Activated B cell treated with CpG ODN at 0.5 μM for 24 hours (primary cell): ENCODE results near the gene PXK. TPM values are rescaled to one million over a fixed set of nuclear protein-coding genes. Genes with fewer than 3 reads are reported as not detected.

Experiments used
- ATAC-seq: fragments of 200-7000 bp; cut with Tn5 transposase; one replicate; pipeline ENCODE4 v1.10.0; 2021; ENCODE audit warnings: low read depth, mild to moderate bottlenecking, moderate library complexity
- CTCF ChIA-PET: fragments of 350-600 bp; sonication (Branson Sonifier 250); formaldehyde crosslinking; loops from one replicate; lab custom pipeline; 2021; ENCODE audit warnings: antibody characterized with exemption; lab: Charles Lee
- POLR2A ChIA-PET: fragments of 350-600 bp; sonication (Branson Sonifier 250); formaldehyde crosslinking; loops from one replicate; lab custom pipeline; 2021; ENCODE audit warnings: antibody characterized with exemption; lab: Charles Lee
- DNase-seq: peaks from one replicate; pipeline ENCODE4 v3.0.0; 2022
- H3K27ac Mint-ChIP-seq: one replicate; pipeline ENCODE4 v1.8.0; 2020; ENCODE audit warnings: mixed read lengths
- H3K27me3 Mint-ChIP-seq: one replicate; pipeline ENCODE4 v1.8.0; 2021; ENCODE audit warnings: mixed read lengths
- H3K36me3 Mint-ChIP-seq: one replicate; pipeline ENCODE4 v1.8.0; 2021; ENCODE audit warnings: low read depth, mixed read lengths
- H3K4me1 Mint-ChIP-seq: one replicate; pipeline ENCODE4 v1.8.0; 2021; ENCODE audit warnings: mixed read lengths
- H3K4me3 Mint-ChIP-seq: one replicate; pipeline ENCODE4 v1.8.0; 2020; ENCODE audit warnings: mild to moderate bottlenecking, mixed read lengths
- H3K9me3 Mint-ChIP-seq: one replicate; pipeline ENCODE4 v1.8.0; 2020; ENCODE audit warnings: mixed read lengths
- CTCF ChIP-seq: fragments of 200-600 bp; IDR thresholded peaks from one replicate; pipeline ENCODE4 v1.8.0; 2022; ENCODE audit warnings: antibody characterized with exemption, mild to moderate bottlenecking
- intact Hi-C: fragments of 100-400 bp; cut with micrococcal nuclease; formaldehyde crosslinking; loops from one replicate; pipeline ENCODE4 v1.15.1; 2024
- total RNA-seq: library from RNA; stranded (reverse); gene quantifications from 2 replicates; pipeline ENCODE4 v1.2.3, GENCODE V29; 2022

The PXK gene
- total RNA-seq, 1 donor from 2014 or later = 81.3 TPM

GRCh38 chr3:58298190-58298589 is 34.5 kb upstream of the PXK start:
- H3K9me3 Mint-ChIP-seq = no peaks in the 10 kb centered on the region
- H3K27me3 Mint-ChIP-seq = peaks cover 3% of the 10 kb centered on the region
- peaks cover 10% of the 10 kb centered on the region for H3K36me3 Mint-ChIP-seq
- peaks cover 1% of the 10 kb centered on the region for H3K4me1 Mint-ChIP-seq
- DNase-seq (no peak), ATAC-seq (no peak)
- H3K4me3 Mint-ChIP-seq = no peak overlapping the region
- no peak for TF ChIP-seq CTCF
- ChIA-PET CTCF (interaction anchor here (0.7 to 8.9 kb wide), 4 partner anchors 24 to 120 kb away, joined by 3 to 167 read pairs (median 24); no protein-coding TSS in a partner anchor), POLR2A (no interaction called here)
- intact Hi-C loops = no loop called here
- no peak overlapping the region for H3K27ac Mint-ChIP-seq

DNA sequence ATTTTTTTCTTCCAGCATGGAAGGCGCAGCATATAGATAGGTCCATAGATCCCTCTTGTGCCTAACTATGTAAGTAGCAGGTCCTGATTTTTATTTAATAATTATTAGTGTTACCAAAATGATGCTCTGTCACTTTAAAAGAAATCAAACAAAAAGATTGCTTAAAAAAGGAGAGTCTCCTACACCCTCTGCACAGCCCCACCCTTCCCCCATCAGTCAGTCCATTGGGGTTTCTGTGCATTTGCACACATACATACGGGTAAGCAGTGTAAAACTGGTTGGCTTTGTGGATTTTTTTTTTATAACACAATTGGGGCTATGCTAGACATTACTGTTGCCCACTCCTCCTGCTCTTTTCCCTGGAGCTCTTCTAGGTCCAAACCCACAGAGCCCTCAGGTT is 33.6 kb upstream of the PXK start:
- peaks cover 3% of the 10 kb centered on the region for H3K27me3 Mint-ChIP-seq
- H3K27ac Mint-ChIP-seq = no peak overlapping the region
- no peak for DNase-seq
- no peak for ATAC-seq
- TF ChIP-seq CTCF = no peak
- peaks cover under 1% of the 10 kb centered on the region for H3K36me3 Mint-ChIP-seq
- peaks cover 1% of the 10 kb centered on the region for H3K4me1 Mint-ChIP-seq
- H3K9me3 Mint-ChIP-seq = no peaks in the 10 kb centered on the region
- ChIA-PET CTCF (interaction anchor here (0.6 to 8.9 kb wide), 13 partner anchors 11 to 291 kb away, joined by 3 to 167 read pairs (median 4); partner anchors contain the start of gene FLNB), POLR2A (interaction anchor here (0.6 to 2.7 kb wide), 3 partner anchors 82 to 121 kb away, joined by 5 to 23 read pairs (median 7); no protein-coding TSS in a partner anchor)
- no peak overlapping the region for H3K4me3 Mint-ChIP-seq
- intact Hi-C loops = no loop called here

- peak; percentile 58 for ATAC-seq
- CTCF ChIA-PET = interaction anchor here (0.8 to 8.9 kb wide), 13 partner anchors 12 to 292 kb away, joined by 3 to 167 read pairs (median 4); partner anchors contain the start of gene FLNB
- H3K27ac Mint-ChIP-seq = no peak overlapping the region
- intact Hi-C loops = loop anchor here (1.0 kb wide), 4 partner anchors 63 to 123 kb away; partner anchors contain the start of gene ABHD6
- no peaks in the 10 kb centered on the region for H3K36me3 Mint-ChIP-seq
- H3K9me3 Mint-ChIP-seq = no peaks in the 10 kb centered on the region
- H3K4me1 Mint-ChIP-seq = peaks cover 1% of the 10 kb centered on the region
- no peak overlapping the region for H3K4me3 Mint-ChIP-seq
- no peak for DNase-seq
- POLR2A ChIA-PET = interaction anchor here (0.5 to 2.7 kb wide), 4 partner anchors 83 to 184 kb away, joined by 5 to 23 read pairs (median 6); no protein-coding TSS in a partner anchor
- H3K27me3 Mint-ChIP-seq = peaks cover 3% of the 10 kb centered on the region
- no peak for TF ChIP-seq CTCF
Measured at GRCh38 chr3:58299839-58300516, 32.7 kb upstream of the PXK start.

DNA sequence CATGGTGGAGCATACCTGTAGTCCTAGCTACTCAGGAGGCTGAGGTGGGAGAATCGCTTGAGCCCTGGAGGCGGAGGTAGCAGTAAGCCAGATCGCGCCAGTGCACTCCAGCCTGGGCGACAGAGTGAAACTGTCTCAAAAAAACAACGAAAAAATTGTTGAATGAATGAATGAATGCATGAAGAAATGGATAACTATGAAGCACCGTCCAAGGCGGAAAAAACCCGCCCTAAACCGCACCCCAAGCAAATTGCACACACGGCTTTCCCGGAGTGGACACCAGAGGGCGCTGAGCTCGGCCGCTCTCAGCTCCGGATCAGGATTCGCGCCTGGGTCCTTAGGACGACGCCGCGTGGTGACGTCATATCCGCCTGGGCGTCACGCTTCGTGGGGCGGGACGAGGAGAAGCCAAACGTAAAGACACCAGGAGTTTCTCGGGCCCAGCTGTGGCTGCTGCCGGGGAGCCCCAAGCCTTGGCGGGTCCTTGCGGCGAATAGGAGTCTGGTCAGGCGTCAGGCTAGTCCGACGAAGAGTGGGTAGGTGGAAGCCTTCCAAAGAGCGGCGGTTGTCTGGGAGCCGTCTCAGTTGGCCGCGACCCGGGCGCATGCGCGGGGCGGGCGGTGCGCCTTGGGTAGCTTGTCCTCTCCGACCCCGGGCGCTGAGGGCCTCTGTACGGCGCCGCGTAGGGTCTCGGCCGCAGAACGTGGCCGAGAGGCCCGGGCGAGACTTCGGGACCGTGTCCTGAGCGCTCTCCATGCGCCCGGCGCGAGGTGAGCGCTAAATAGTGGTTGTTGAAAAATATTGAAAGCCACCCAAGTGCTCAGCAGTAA is 26.6 kb upstream of the PXK start, which contains the start of the genes HTD2 and RPP14:
HTD2 (plus strand) TSS at position 639 of the 830 bp plus-strand sequence. CDS start 11,094 bp downstream, outside the sequence.
RPP14 (plus strand) TSS at position 364 of the 830 bp plus-strand sequence. CDS start 4,085 bp downstream, outside the sequence.
- Mint-ChIP-seq H3K4me1 (peaks cover 29% of the 10 kb centered on the region), H3K36me3 (peaks cover 22% of the 10 kb centered on the region), H3K9me3 (no peaks in the 10 kb centered on the region), H3K4me3 (peak within 1 kb of the TSS; percentile 98), H3K27me3 (peaks cover 3% of the 10 kb centered on the region), H3K27ac (peak within 1 kb of the TSS; percentile 99)
- no peak for TF ChIP-seq CTCF
- intact Hi-C loops = loop anchor here (1.0 to 5.0 kb wide), 11 partner anchors 27 to 746 kb away; partner anchors contain the start of genes ABHD6, CFAP20DC, FLNB and SLMAP
- ATAC-seq (peak; percentile 88), DNase-seq (peak; percentile 97)
- ChIA-PET CTCF (interaction anchor here (0.6 to 4.5 kb wide), 48 partner anchors 11 to 747 kb away, joined by 3 to 60 read pairs (median 5); partner anchors contain the start of genes ABHD6, KCTD6 and PXK), POLR2A (interaction anchor here (0.6 to 2.8 kb wide), 28 partner anchors 9 to 570 kb away, joined by 3 to 26 read pairs (median 4); partner anchors contain the start of genes ABHD6 and KCTD6)
